ENCODE results near the gene FRS3. TPM values are rescaled to one million over a fixed set of nuclear protein-coding genes. Genes with fewer than 3 reads are reported as not detected.
A peak's percentile ranks its signal among the peaks of the same experiment; 100 is the strongest.

Gene FRS3
- total and polyA plus RNA-seq, 2 of the 13 experiments (the other 11 are each of a cell fraction or from before 2014, with no cell fraction given), result 3.0 to 7.4 TPM

- TF ChIP-seq ZNF230 (CRISPR knock-in tag; IDR thresholded peaks at IDR 0.05) (peak; percentile 59; the same call in 1 of the 2 replicates), E2F2 (CRISPR knock-in tag; IDR thresholded peaks at IDR 0.05; ENCODE audit: borderline replicate concordance) (0 out of 2 replicates have a peak, but pooled peaks have one; percentile 13), ZNF142 (CRISPR knock-in tag; IDR thresholded peaks at IDR 0.05) (peak; percentile 70; the same call in 1 of the 2 replicates), ETV5 (CRISPR knock-in tag; IDR thresholded peaks at IDR 0.05; ENCODE audit: borderline replicate concordance) (peak; percentile 99), ZFP36 (IDR thresholded peaks at IDR 0.05; ENCODE audit: borderline replicate concordance, low read depth, low read length, partially characterized antibody) (peak; percentile 2), ZBTB25 (CRISPR knock-in tag; IDR thresholded peaks at IDR 0.05) (peak; percentile 96), ZNF484 (CRISPR knock-in tag; IDR thresholded peaks at IDR 0.05; ENCODE audit: borderline replicate concordance, low read depth) (no peak), MAFF (IDR thresholded peaks at IDR 0.05; ENCODE audit: low read depth, low read length) (no peak), ZNF547 (CRISPR knock-in tag; IDR thresholded peaks at IDR 0.05) (no peak; the same call in 1 of the 2 replicates), TCF7 (IDR thresholded peaks at IDR 0.05; ENCODE audit: low read depth) (no peak), ZNF44 (CRISPR knock-in tag; IDR thresholded peaks at IDR 0.05) (no peak), ZNF18 (CRISPR knock-in tag; IDR thresholded peaks at IDR 0.05; ENCODE audit: insufficient replicate concordance) (no peak), JUNB (CRISPR knock-in tag; IDR thresholded peaks at IDR 0.05; ENCODE audit: borderline replicate concordance) (no peak), ASH2L (IDR thresholded peaks at IDR 0.05; ENCODE audit: insufficient read length, low read depth, low read length) (peak; percentile 73)
Observed at GRCh38 chr6:41787219-41787917, 7.7 kb upstream of the FRS3 start, which contains the start of gene TOMM6 (continued).
